Peyer's patch (tissue), 4 donors: ENCODE data around the gene MYO15B. TPM values are rescaled to one million over a fixed set of nuclear protein-coding genes. Genes with fewer than 3 reads are reported as not detected.

Source experiments
- DNase-seq, 3 donors: peaks; one replicate each; pipeline ENCODE4 v3.0.0-alpha.2; 2017 to 2019
- H3K27ac ChIP-seq, 4 donors: fragments of 200-600 bp; sonication (generic); one replicate each; pipeline ENCODE4 v1.5.1; 2016 to 2019
- H3K27me3 ChIP-seq, 2 donors: fragments of 200-600 bp; sonication (generic); one replicate each; pipeline ENCODE4 v1.5.1; 2019
- H3K36me3 ChIP-seq, 3 donors: fragments of 200-600 bp; sonication (generic); one replicate each; pipeline ENCODE4 v1.5.1; 2016 to 2019
- H3K4me1 ChIP-seq, 4 donors: fragments of 200-600 bp; sonication (generic); one replicate each; pipeline ENCODE4 v1.5.1; 2016 to 2019
- H3K4me3 ChIP-seq, 4 donors: fragments of 200-600 bp; sonication (generic); 1 replicate in 3 of 4; 2 replicates in 1 of 4; pipeline ENCODE4 v1.5.1; 2016 to 2019; ENCODE audit warnings: mild to moderate bottlenecking in 1 of 4
- H3K9me3 ChIP-seq, 4 donors: fragments of 200-600 bp; sonication (generic); one replicate each; pipeline ENCODE4 v1.5.1; 2016 to 2019; ENCODE audit warnings: mild to moderate bottlenecking in 1 of 4
- CTCF ChIP-seq, 6 experiments: fragments of 450-650 bp in 4 of 6; fragments of 200-600 bp in 2 of 6; sonication (generic) in 1 of 6; IDR thresholded peaks; one replicate each; pipeline ENCODE4 v1.5.1; 2017 to 2019; ENCODE audit warnings: antibody characterized with exemption in 6 of 6, mild to moderate bottlenecking in 3 of 6, moderate library complexity in 1 of 6
- POLR2A ChIP-seq, 2 donors: fragments of 450-650 bp; IDR thresholded peaks; one replicate each; pipeline ENCODE4 v1.5.1; 2017; ENCODE audit warnings: antibody characterized with exemption in 2 of 2, mild to moderate bottlenecking in 2 of 2, moderate library complexity in 2 of 2
- total RNA-seq, 4 donors: library from RNA; depleted of rRNA; stranded (reverse); fragments of >200 nt; gene quantifications; one replicate each; pipeline ENCODE4 v1.1.0, GENCODE V29; 2016

MYO15B gene
- total RNA-seq, 4 donors from 2014 or later = 552 to 2,671 (median 1,951) TPM

DNA sequence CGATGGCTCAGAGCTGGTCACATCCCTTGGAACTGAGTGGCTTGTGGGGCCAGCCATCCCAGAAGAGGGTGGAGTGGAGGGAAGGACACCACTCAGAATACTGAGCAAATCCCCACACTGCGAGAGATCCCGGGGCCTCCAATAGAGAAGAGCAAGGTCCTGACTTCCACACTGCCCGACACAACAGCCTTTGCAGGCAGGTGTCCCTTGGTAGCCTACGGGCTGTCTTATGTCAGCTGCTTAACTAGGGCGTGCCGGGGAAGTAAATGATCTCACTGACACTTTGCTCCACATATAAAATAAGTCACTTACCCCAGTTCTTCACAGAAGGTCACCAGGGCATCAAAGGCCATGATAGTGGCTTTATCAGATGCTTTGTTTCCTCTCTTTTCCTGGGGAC is 63.3 kb downstream of the MYO15B start:
- Histone ChIP-seq H3K27me3 (no peaks in the 10 kb centered on the region), H3K27ac (no peak overlapping the region), H3K4me1 (peaks cover 0 to 5% (median 0%) of the 10 kb centered on the region in 4 donors), H3K9me3 (no peaks in the 10 kb centered on the region), H3K36me3 (peaks cover 0 to 35% (median 0%) of the 10 kb centered on the region in 3 donors), H3K4me3 (no peak overlapping the region)
- peak in 1 of 3 donors; percentile 57 for DNase-seq
- TF ChIP-seq CTCF (IDR thresholded peaks at IDR 0.05) (no peak), POLR2A (IDR thresholded peaks at IDR 0.05) (no peak)

DNA sequence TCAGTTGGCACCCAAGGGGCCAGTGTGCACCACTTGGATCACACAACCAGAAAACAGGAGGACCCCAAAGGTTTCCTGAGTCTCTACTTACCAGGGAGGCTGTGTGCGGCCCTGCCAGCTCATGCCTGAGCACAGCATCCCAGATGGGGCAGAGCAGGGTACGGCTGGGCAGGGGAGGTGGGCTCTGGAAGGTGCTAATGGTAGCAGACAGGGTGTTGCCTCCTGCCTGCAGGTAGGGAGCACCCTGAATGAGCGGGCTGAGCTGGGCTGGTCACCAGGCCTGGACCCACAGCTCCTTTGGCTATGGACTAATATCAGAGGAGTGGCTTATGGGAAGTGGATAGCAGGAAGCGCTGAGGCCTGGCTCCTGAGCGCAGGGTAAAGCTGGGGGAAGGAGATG is 64.7 kb downstream of the MYO15B start:
- no peak for DNase-seq
- Histone ChIP-seq H3K4me3 (no peak overlapping the region), H3K27ac (no peak overlapping the region), H3K36me3 (peaks cover 0 to 50% (median 0%) of the 10 kb centered on the region in 3 donors), H3K9me3 (no peaks in the 10 kb centered on the region), H3K27me3 (no peaks in the 10 kb centered on the region), H3K4me1 (no peaks in the 10 kb centered on the region)
- no peak for TF ChIP-seq CTCF (IDR thresholded peaks at IDR 0.05)
- TF ChIP-seq POLR2A (IDR thresholded peaks at IDR 0.05) = no peak

DNA sequence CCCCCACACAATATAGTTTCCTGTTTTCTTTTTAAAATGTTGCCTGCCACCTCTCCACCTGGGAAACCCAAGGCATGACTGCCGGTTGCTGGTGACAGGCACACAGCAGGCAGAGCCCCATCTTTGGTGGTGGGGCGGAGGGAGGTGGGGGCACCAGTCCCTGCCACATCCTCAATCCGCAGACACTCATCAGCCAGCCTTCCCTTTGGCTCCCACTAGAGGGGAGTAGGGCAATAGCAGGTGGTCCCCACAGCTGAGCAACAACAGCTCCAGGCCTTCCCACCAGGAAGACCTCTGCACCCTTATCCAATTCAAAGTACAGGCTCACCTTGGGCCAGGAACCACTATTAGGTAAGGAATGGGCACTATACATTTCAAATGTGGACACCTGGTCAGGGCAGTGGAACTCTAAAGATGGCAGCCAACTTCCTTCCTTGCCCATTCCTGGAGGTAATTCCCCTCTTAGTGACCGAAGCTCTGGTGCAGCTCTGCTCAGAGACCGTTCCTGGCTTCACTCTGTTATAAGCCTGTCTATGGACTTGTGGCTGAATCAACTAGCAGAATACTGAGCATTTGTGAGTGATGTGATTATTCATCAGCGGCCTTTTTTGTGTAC is 65.4 kb downstream of the MYO15B start:
- Histone ChIP-seq H3K27me3 (no peaks in the 10 kb centered on the region), H3K4me3 (no peak overlapping the region), H3K27ac (no peak overlapping the region), H3K9me3 (no peaks in the 10 kb centered on the region), H3K36me3 (peaks cover 0 to 56% (median 0%) of the 10 kb centered on the region in 3 donors), H3K4me1 (no peaks in the 10 kb centered on the region)
- TF ChIP-seq POLR2A (IDR thresholded peaks at IDR 0.05) = no peak
- TF ChIP-seq CTCF (IDR thresholded peaks at IDR 0.05) = peak; percentile 29 to 51 (median 46)
- DNase-seq = no peak

- Histone ChIP-seq H3K4me1 (no peaks in the 10 kb centered on the region), H3K36me3 (peaks cover 0 to 56% (median 0%) of the 10 kb centered on the region in 3 donors), H3K4me3 (no peak overlapping the region), H3K9me3 (no peaks in the 10 kb centered on the region), H3K27ac (no peak overlapping the region), H3K27me3 (no peaks in the 10 kb centered on the region)
- TF ChIP-seq CTCF (IDR thresholded peaks at IDR 0.05) = peak in 3 of 6 experiments; percentile 38 to 43 (median 39)
- TF ChIP-seq POLR2A (IDR thresholded peaks at IDR 0.05) = no peak
- no peak for DNase-seq
These were observed 66.6 kb downstream of the MYO15B start for GRCh38 chr17:75654176-75654575.

DNA sequence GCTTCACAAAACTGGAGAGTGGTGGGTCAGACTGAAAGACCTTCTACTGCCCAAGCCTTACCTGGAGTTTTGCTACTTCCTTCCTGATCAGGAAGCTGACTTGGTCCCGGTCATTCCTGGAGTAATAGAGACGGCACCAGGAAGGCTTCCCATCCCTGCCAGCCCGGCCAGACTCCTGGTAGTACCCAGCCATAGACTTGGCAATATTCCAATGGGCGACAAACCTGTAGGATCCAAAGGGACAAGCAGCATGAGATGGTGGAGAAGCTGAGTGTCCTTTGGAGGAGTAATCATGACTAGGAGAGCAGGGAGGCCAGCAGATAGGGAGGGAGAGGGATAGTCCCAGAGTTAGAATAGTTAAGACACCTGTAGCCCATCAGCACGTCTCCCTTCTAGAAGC is 70.6 kb downstream of the MYO15B start:
- no peak for DNase-seq
- H3K27me3 ChIP-seq = no peaks in the 10 kb centered on the region
- H3K4me3 ChIP-seq = no peak overlapping the region
- TF ChIP-seq CTCF (IDR thresholded peaks at IDR 0.05) (no peak), POLR2A (IDR thresholded peaks at IDR 0.05) (no peak)
- peaks cover 0 to 62% (median 0%) of the 10 kb centered on the region in 3 donors for H3K36me3 ChIP-seq
- H3K27ac ChIP-seq = no peak overlapping the region
- no peaks in the 10 kb centered on the region for H3K9me3 ChIP-seq
- no peaks in the 10 kb centered on the region for H3K4me1 ChIP-seq
